H1 (cell line): ENCODE data around the gene AP2B1. TPM values are rescaled to one million over a fixed set of nuclear protein-coding genes. Genes with fewer than 3 reads are reported as not detected.

Experiments used
- ASH2L ChIP-seq: fragments of 200-600, 300-600 bp; sonication (generic); IDR thresholded peaks from one replicate; pipeline ENCODE4 v1.7.1; 2017; ENCODE audit warnings: low read length
- ATF2 ChIP-seq: IDR thresholded peaks from 2 replicates; pipeline ENCODE4 v1.6.1; 2012; ENCODE audit warnings: low read length, inconsistent platforms
- ATF3 ChIP-seq: IDR thresholded peaks from 2 replicates; pipeline ENCODE4 v1.6.1; 2011; ENCODE audit warnings: low read depth, mild to moderate bottlenecking, low read length; ENCODE audit not compliant: insufficient read depth
- BACH1 ChIP-seq: IDR thresholded peaks from 2 replicates; pipeline ENCODE4 v1.6.1; 2012; ENCODE audit warnings: low read length, improper control_type of control experiment
- CEBPB ChIP-seq: IDR thresholded peaks from 2 replicates; pipeline ENCODE4 v1.6.1; 2012; ENCODE audit warnings: low read depth, low read length
- CTCF ChIP-seq, 3 experiments: IDR thresholded peaks; 1 replicate in 2 of 3; 2 replicates in 1 of 3; pipeline versions ENCODE4 v1.5.1 to v1.6.1; 2011; ENCODE audit warnings: low read length in 3 of 3, mild to moderate bottlenecking in 3 of 3, inconsistent platforms in 2 of 3, low read depth in 1 of 3, moderate library complexity in 1 of 3; ENCODE audit not compliant: insufficient read depth in 1 of 3; ENCODE audit errors: control extremely low read depth in 1 of 3
- E2F6 ChIP-seq: IDR thresholded peaks from 2 replicates; pipeline ENCODE4 v1.6.1; 2012; ENCODE audit warnings: inconsistent platforms
- GTF2F1 ChIP-seq: IDR thresholded peaks from 2 replicates; pipeline ENCODE4 v1.6.1; 2012; ENCODE audit warnings: low read depth, low read length, improper control_type of control experiment, borderline replicate concordance
- HDAC2 ChIP-seq, 2 experiments: fragments of 300-600 bp in 1 of 2; sonication (generic) in 1 of 2; IDR thresholded peaks; 2 replicates each; pipeline ENCODE4 v1.6.1; 2011 to 2012; ENCODE audit warnings: low read depth in 2 of 2, low read length in 2 of 2, mild to moderate bottlenecking in 2 of 2, moderate library complexity in 2 of 2, borderline replicate concordance in 1 of 2, inconsistent platforms in 1 of 2
- JUND ChIP-seq: IDR thresholded peaks from 2 replicates; pipeline ENCODE4 v1.6.1; 2011; ENCODE audit warnings: mild to moderate bottlenecking, improper control_type of control experiment, low read length
- NANOG ChIP-seq: IDR thresholded peaks from 2 replicates; pipeline ENCODE4 v1.6.1; 2011; ENCODE audit warnings: low read length, low read depth, mild to moderate bottlenecking, inconsistent platforms; ENCODE audit not compliant: insufficient read depth, poor library complexity, severe bottlenecking
- RBBP5 ChIP-seq: IDR thresholded peaks from 2 replicates; pipeline ENCODE4 v1.7.1; 2012; ENCODE audit warnings: low read depth, mild to moderate bottlenecking, inconsistent platforms, low read length, moderate library complexity, borderline replicate concordance
- SIN3A ChIP-seq, 2 experiments: IDR thresholded peaks in 1 of 2; conservative IDR thresholded peaks in 1 of 2; 2 replicates each; pipeline ENCODE4 v1.6.1; 2011 to 2012; ENCODE audit warnings: low read length in 2 of 2, improper control_type of control experiment in 1 of 2, low read depth in 1 of 2, mild to moderate bottlenecking in 1 of 2
- SP2 ChIP-seq: IDR thresholded peaks from 2 replicates; pipeline ENCODE4 v1.6.1; 2012; ENCODE audit warnings: mild to moderate bottlenecking, low read length, inconsistent platforms
- SP4 ChIP-seq: IDR thresholded peaks from 2 replicates; pipeline ENCODE4 v1.6.1; 2012; ENCODE audit warnings: low read length, inconsistent platforms
- SUZ12 ChIP-seq: fragments of 200-600 bp; sonication (generic); IDR thresholded peaks from 2 replicates; pipeline ENCODE4 v1.6.1; 2012; ENCODE audit warnings: mild to moderate bottlenecking, inconsistent platforms, low read length, moderate library complexity, mixed read lengths
- polyA plus RNA-seq, 7 experiments: library from polyadenylated mRNA; depleted of rRNA in 3 of 7; stranded (reverse) in 5 of 7; unstranded in 2 of 7; fragments of >200 nt in 5 of 7; fragments of 200-250 nt in 2 of 7; gene quantifications; 1 replicate in 5 of 7; 2 replicates in 1 of 7; 4 replicates in 1 of 7; pipeline versions ENCODE4 v1.2.1 to v1.2.3, GENCODE V29; 2011 to 2013; ENCODE audit warnings: missing spikeins in 2 of 7, mixed read lengths in 2 of 7
- total RNA-seq: library from RNA; stranded (reverse); fragmentation: NEBNext Ultra II Directional; extraction: Animal tissue kit (Norgen Biotek cat#: 25700); gene quantifications from 2 replicates; pipeline ENCODE4 v1.2.1, GENCODE V29; 2021

AP2B1 gene
- total and polyA plus RNA-seq, 2 of the 8 experiments (the other 6 are each of a cell fraction or from before 2014, with no cell fraction given) = 95.5 to 199 TPM

- TF ChIP-seq CEBPB (no peak), SP2 (no peak), CTCF (IDR thresholded peaks at IDR 0.05; ENCODE audit: control extremely low read depth in 1 of 3, insufficient read depth in 1 of 3, low read depth in 1 of 3, low read length in 3 of 3) (peak; percentile 96 to 99 (median 97)), NANOG (peak; percentile 27), E2F6 (peak; percentile 87), GTF2F1 (no peak), SUZ12 (no peak), SP4 (no peak), ATF2 (no peak), SIN3A (conservative IDR thresholded peaks at IDR 0.05 in 1 of 2, IDR thresholded peaks at IDR 0.05 in 1 of 2; ENCODE audit: low read depth in 1 of 2, low read length in 2 of 2) (peak; percentile 82 to 86; a peak in 3 of 4 replicates), HDAC2 (IDR thresholded peaks at IDR 0.05; ENCODE audit: borderline replicate concordance in 1 of 2, low read depth in 2 of 2, low read length in 2 of 2) (peak in 1 of 2 experiments; percentile 81; a peak in 2 of 4 replicates), JUND (0 out of 2 replicates have a peak, but pooled peaks have one; percentile 11), ATF3 (0 out of 2 replicates have a peak, but pooled peaks have one; percentile 17), BACH1 (no peak), ASH2L (peak; percentile 64), RBBP5 (no peak)
Measured at GRCh38 chr17:35764123-35764991, 177.2 kb downstream of the AP2B1 start (continued).
